ENCODE measurements around the gene SPINK4. TPM values are rescaled to one million over a fixed set of nuclear protein-coding genes. Genes with fewer than 3 reads are reported as not detected.

The SPINK4 gene
- total RNA-seq, 1 donor from 2014 or later, result not detected

- H3K27ac Mint-ChIP-seq, result no peak overlapping the region
- H3K9me3 Mint-ChIP-seq, result no peaks in the 10 kb centered on the region
- intact Hi-C loops (cut with micrococcal nuclease), result no loop called here
- no peak overlapping the region for H3K4me3 Mint-ChIP-seq
- peaks cover 27% of the 10 kb centered on the region for H3K36me3 Mint-ChIP-seq (ENCODE audit: low read depth)
- peaks cover 11% of the 10 kb centered on the region for H3K4me1 Mint-ChIP-seq
- no peaks in the 10 kb centered on the region for H3K27me3 Mint-ChIP-seq
- no peak for ATAC-seq (ENCODE audit: low read depth)
- POLR2A ChIA-PET, result no interaction called here
- no peak for DNase-seq
- CTCF ChIA-PET, result no interaction called here
- no peak for TF ChIP-seq CTCF (IDR thresholded peaks at IDR 0.05)
These were observed 8.6 kb downstream of the SPINK4 start for GRCh38 chr9:33248606-33249005.

GRCh38 chr9:33249087-33249658 is 9.2 kb downstream of the SPINK4 start:
- ChIA-PET POLR2A (no interaction called here), CTCF (no interaction called here)
- TF ChIP-seq CTCF (IDR thresholded peaks at IDR 0.05), result no peak
- ATAC-seq (ENCODE audit: low read depth) (peak; percentile 37), DNase-seq (no peak)
- Mint-ChIP-seq H3K27me3 (no peaks in the 10 kb centered on the region), H3K9me3 (no peaks in the 10 kb centered on the region), H3K4me1 (peaks cover 11% of the 10 kb centered on the region), H3K27ac (no peak overlapping the region), H3K36me3 (ENCODE audit: low read depth) (peaks cover 30% of the 10 kb centered on the region), H3K4me3 (no peak overlapping the region)
- intact Hi-C loops (cut with micrococcal nuclease), result no loop called here

GRCh38 chr9:33249983-33250382 is 10.0 kb downstream of the SPINK4 start:
- intact Hi-C loops (cut with micrococcal nuclease), result no loop called here
- peaks cover 11% of the 10 kb centered on the region for H3K4me1 Mint-ChIP-seq
- no peaks in the 10 kb centered on the region for H3K27me3 Mint-ChIP-seq
- ChIA-PET CTCF (no interaction called here), POLR2A (no interaction called here)
- no peaks in the 10 kb centered on the region for H3K9me3 Mint-ChIP-seq
- no peak overlapping the region for H3K4me3 Mint-ChIP-seq
- peak overlapping the region; percentile 47 for H3K27ac Mint-ChIP-seq
- H3K36me3 Mint-ChIP-seq (ENCODE audit: low read depth), result peaks cover 38% of the 10 kb centered on the region
- no peak for TF ChIP-seq CTCF (IDR thresholded peaks at IDR 0.05)
- DNase-seq (no peak), ATAC-seq (ENCODE audit: low read depth) (no peak)

GRCh38 chr9:33250458-33250995 is 10.6 kb downstream of the SPINK4 start:
- Mint-ChIP-seq H3K27me3 (no peaks in the 10 kb centered on the region), H3K36me3 (ENCODE audit: low read depth) (peaks cover 44% of the 10 kb centered on the region), H3K4me3 (no peak overlapping the region), H3K4me1 (peaks cover 11% of the 10 kb centered on the region), H3K9me3 (no peaks in the 10 kb centered on the region), H3K27ac (no peak overlapping the region)
- TF ChIP-seq CTCF (IDR thresholded peaks at IDR 0.05), result no peak
- POLR2A ChIA-PET, result interaction anchor here (0.9 kb wide), 1 partner anchor 10 kb away, joined by 3 read pairs; the partner anchor contains the start of gene SPINK4
- intact Hi-C loops (cut with micrococcal nuclease), result no loop called here
- DNase-seq (no peak), ATAC-seq (ENCODE audit: low read depth) (no peak)
- CTCF ChIA-PET, result no interaction called here

- Mint-ChIP-seq H3K9me3 (no peaks in the 10 kb centered on the region), H3K36me3 (ENCODE audit: low read depth) (peaks cover 75% of the 10 kb centered on the region), H3K27ac (no peak overlapping the region), H3K4me3 (no peak overlapping the region), H3K27me3 (no peaks in the 10 kb centered on the region), H3K4me1 (peaks cover 8% of the 10 kb centered on the region)
- ChIA-PET POLR2A (interaction anchor here (0.6 to 1.0 kb wide), 3 partner anchors 10 to 199 kb away, joined by 3 to 5 read pairs (median 3); partner anchors contain the start of gene BAG1), CTCF (interaction anchor here (1.1 kb wide), 1 partner anchor 28 kb away, joined by 3 read pairs; no protein-coding TSS in a partner anchor)
- ATAC-seq (ENCODE audit: low read depth) (no peak), DNase-seq (no peak)
- TF ChIP-seq CTCF (IDR thresholded peaks at IDR 0.05), result no peak
- intact Hi-C loops (cut with micrococcal nuclease), result no loop called here
These were observed 14.2 kb downstream of the SPINK4 start for GRCh38 chr9:33254211-33254610.
